OCI-LY1 (cell line): ENCODE data around the gene FBXW11.

Experiments
- H2AFZ ChIP-seq: fragments of 200-600 bp; sonication (generic), shearing (Covaris generic); 2 replicates; pipeline ENCODE4 v1.6.0; 2014; ENCODE audit warnings: antibody characterized with exemption, mild to moderate bottlenecking, low read length
- H3F3A ChIP-seq: fragments of 200-600 bp; sonication (generic), shearing (Covaris generic); 2 replicates; pipeline ENCODE4 v1.6.0; 2014; ENCODE audit warnings: mild to moderate bottlenecking, antibody characterized with exemption, low read length, moderate library complexity; ENCODE audit not compliant: insufficient read depth
- H3K27ac ChIP-seq: fragments of 200-600 bp; sonication (generic); 2 replicates; pipeline ENCODE4 v1.5.1; 2014; ENCODE audit warnings: low read length, mixed run types, mild to moderate bottlenecking, low read depth; ENCODE audit not compliant: poor library complexity, severe bottlenecking
- H3K27me3 ChIP-seq: fragments of 200-600 bp; sonication (generic); 2 replicates; pipeline ENCODE4 v1.6.0; 2014; ENCODE audit warnings: antibody characterized with exemption, mild to moderate bottlenecking, low read length, moderate library complexity; ENCODE audit not compliant: insufficient read depth
- H3K36me3 ChIP-seq: fragments of 200-600 bp; sonication (generic); 2 replicates; pipeline ENCODE4 v1.6.1; 2014; ENCODE audit warnings: mild to moderate bottlenecking, antibody characterized with exemption, low read length, moderate library complexity, mixed read lengths; ENCODE audit not compliant: insufficient read depth
- H3K4me1 ChIP-seq: fragments of 200-600 bp; sonication (generic); 2 replicates; pipeline ENCODE4 v1.5.1; 2014; ENCODE audit warnings: mild to moderate bottlenecking, low read length, moderate library complexity; ENCODE audit not compliant: insufficient read depth, severe bottlenecking
- H3K4me2 ChIP-seq: fragments of 200-600 bp; sonication (generic), shearing (Covaris generic); 2 replicates; pipeline ENCODE4 v1.6.1; 2014; ENCODE audit warnings: low read length
- H3K4me3 ChIP-seq: fragments of 200-600 bp; sonication (generic); 2 replicates; pipeline ENCODE4 v1.5.1; 2014; ENCODE audit warnings: low read length, low read depth, mild to moderate bottlenecking, mixed read lengths; ENCODE audit not compliant: poor library complexity, severe bottlenecking
- H3K79me2 ChIP-seq: fragments of 200-600 bp; shearing (Covaris generic); 2 replicates; pipeline ENCODE4 v1.6.1; 2016; ENCODE audit warnings: mixed run types, low read length, mixed read lengths; ENCODE audit not compliant: insufficient read depth
- H3K9ac ChIP-seq: fragments of 200-600 bp; sonication (generic), shearing (Covaris generic); 2 replicates; pipeline ENCODE4 v1.6.1; 2014; ENCODE audit warnings: mild to moderate bottlenecking, low read length, mixed read lengths
- H3K9me2 ChIP-seq: fragments of 200-600 bp; sonication (generic), shearing (Covaris generic); 2 replicates; pipeline ENCODE4 v1.6.1; 2014; ENCODE audit warnings: low read depth, mild to moderate bottlenecking, low read length, mixed read lengths
- H3K9me3 ChIP-seq: fragments of 200-600 bp; shearing (Covaris generic); 2 replicates; pipeline ENCODE4 v1.6.1; 2014; ENCODE audit warnings: low read length, mixed read lengths
- H4K20me1 ChIP-seq: fragments of 200-600 bp; sonication (generic), shearing (Covaris generic); 2 replicates; pipeline ENCODE4 v1.6.0; 2016; ENCODE audit warnings: mild to moderate bottlenecking, low read length; ENCODE audit not compliant: insufficient read depth
- CTCF ChIP-seq: fragments of 200-600 bp; sonication (generic), shearing (Covaris generic); IDR thresholded peaks from 2 replicates; pipeline ENCODE4 v1.5.1; 2017; ENCODE audit warnings: mild to moderate bottlenecking, antibody characterized with exemption, low read length, moderate library complexity, mixed read lengths
- EZH2 ChIP-seq: fragments of 200-600 bp; sonication (generic), shearing (Covaris generic); IDR thresholded peaks from 2 replicates; pipeline ENCODE4 v1.8.0; 2017; ENCODE audit warnings: borderline replicate concordance, mixed run types, mild to moderate bottlenecking, antibody characterized with exemption, low read length, moderate library complexity, mixed read lengths

FBXW11 gene

GRCh38 chr5:171855798-171856763, 150.4 kb downstream of the FBXW11 start:
- H3K9me3 ChIP-seq, result no peaks in the 10 kb centered on the region
- no peak for TF ChIP-seq EZH2
- no peak for TF ChIP-seq CTCF
- H3K27me3 ChIP-seq, result no peaks in the 10 kb centered on the region
- no peaks in the 10 kb centered on the region; the same call in 1 of the 2 replicates for H3K36me3 ChIP-seq
- no peaks in the 10 kb centered on the region for H3K9me2 ChIP-seq
- no peak overlapping the region for H2AFZ ChIP-seq
- H3K4me1 ChIP-seq, result no peaks in the 10 kb centered on the region
- no peaks in the 10 kb centered on the region for H3K79me2 ChIP-seq
- no peaks in the 10 kb centered on the region for H4K20me1 ChIP-seq
- no peak overlapping the region for H3K4me3 ChIP-seq
- no peaks in the 10 kb centered on the region for H3F3A ChIP-seq
- H3K9ac ChIP-seq, result no peak overlapping the region
- H3K27ac ChIP-seq, result no peak overlapping the region
- H3K4me2 ChIP-seq, result no peak overlapping the region

- H3K9me2 ChIP-seq, result no peaks in the 10 kb centered on the region
- no peak overlapping the region for H3K4me2 ChIP-seq
- H2AFZ ChIP-seq, result no peak overlapping the region
- no peaks in the 10 kb centered on the region for H3F3A ChIP-seq
- no peak overlapping the region for H3K4me3 ChIP-seq
- TF ChIP-seq CTCF, result no peak
- no peak for TF ChIP-seq EZH2
- H3K9ac ChIP-seq, result no peak overlapping the region
- H3K4me1 ChIP-seq, result no peaks in the 10 kb centered on the region
- no peaks in the 10 kb centered on the region for H3K79me2 ChIP-seq
- no peaks in the 10 kb centered on the region for H4K20me1 ChIP-seq
- H3K27ac ChIP-seq, result no peak overlapping the region
- H3K9me3 ChIP-seq, result no peaks in the 10 kb centered on the region
- no peaks in the 10 kb centered on the region for H3K36me3 ChIP-seq
- no peaks in the 10 kb centered on the region for H3K27me3 ChIP-seq
Measured at GRCh38 chr5:171855265-171855664, 151.2 kb downstream of the FBXW11 start.

- H3K9me2 ChIP-seq, result no peaks in the 10 kb centered on the region
- H3K4me1 ChIP-seq, result no peaks in the 10 kb centered on the region
- no peaks in the 10 kb centered on the region for H3K27me3 ChIP-seq
- no peak overlapping the region for H3K27ac ChIP-seq
- no peak overlapping the region for H3K4me2 ChIP-seq
- H3K4me3 ChIP-seq, result no peak overlapping the region
- H3F3A ChIP-seq, result no peaks in the 10 kb centered on the region
- H2AFZ ChIP-seq, result no peak overlapping the region
- TF ChIP-seq CTCF, result no peak
- TF ChIP-seq EZH2, result no peak
- H4K20me1 ChIP-seq, result no peaks in the 10 kb centered on the region
- no peaks in the 10 kb centered on the region for H3K36me3 ChIP-seq
- H3K9me3 ChIP-seq, result no peaks in the 10 kb centered on the region
- no peaks in the 10 kb centered on the region for H3K79me2 ChIP-seq
- no peak overlapping the region for H3K9ac ChIP-seq
Measured at GRCh38 chr5:171852255-171852681, 154.2 kb downstream of the FBXW11 start.
